GM19452 (cell line): Measurements from ENCODE around the gene ABHD17C.

Experiments
- ATAC-seq: cut with Tn5 transposase; IDR thresholded peaks from one replicate; pipeline ENCODE4 v1.9.1; 2021; ENCODE audit not compliant: unreplicated experiment

Gene ABHD17C

DNA sequence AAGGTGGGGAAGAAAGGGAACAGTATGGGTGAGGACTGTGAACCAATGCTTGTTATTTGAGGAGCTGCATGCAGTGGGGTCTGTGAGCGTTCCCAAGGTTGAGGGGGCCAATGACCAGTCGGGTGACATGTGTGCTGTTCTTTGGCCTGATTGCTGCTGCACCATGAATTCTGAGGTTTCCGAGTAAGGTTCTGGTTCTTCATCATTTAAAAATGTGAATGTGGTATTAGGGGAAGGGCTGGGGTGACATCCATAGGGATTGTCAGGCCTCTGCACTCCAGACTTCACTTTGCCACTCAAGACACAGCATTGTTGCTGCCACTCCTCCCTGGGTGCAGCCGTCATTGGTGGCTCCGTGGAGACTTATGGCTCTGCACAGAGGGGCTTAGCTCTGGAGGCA lies 32.5 kb downstream of the ABHD17C start:
- no peak for ATAC-seq

DNA sequence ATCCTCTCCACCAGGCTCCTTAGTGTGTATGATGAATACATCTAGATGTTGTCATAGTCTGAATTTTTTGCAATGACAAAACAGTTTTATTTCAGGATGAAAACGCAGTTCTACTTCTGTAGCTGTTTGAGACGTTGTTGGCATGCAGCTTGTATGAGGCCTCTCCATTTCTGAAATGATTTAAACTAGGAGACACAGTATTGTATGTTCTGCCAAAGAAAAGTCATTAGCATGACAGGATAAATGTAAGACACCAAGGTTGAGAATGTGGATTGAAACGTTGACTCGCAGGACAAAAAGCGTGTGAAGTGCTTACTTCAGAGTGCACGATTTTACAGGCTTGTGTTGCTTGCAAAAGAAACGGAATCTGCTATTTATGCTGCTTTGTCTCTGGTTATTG lies 35.3 kb downstream of the ABHD17C start:
- ATAC-seq: no peak

DNA sequence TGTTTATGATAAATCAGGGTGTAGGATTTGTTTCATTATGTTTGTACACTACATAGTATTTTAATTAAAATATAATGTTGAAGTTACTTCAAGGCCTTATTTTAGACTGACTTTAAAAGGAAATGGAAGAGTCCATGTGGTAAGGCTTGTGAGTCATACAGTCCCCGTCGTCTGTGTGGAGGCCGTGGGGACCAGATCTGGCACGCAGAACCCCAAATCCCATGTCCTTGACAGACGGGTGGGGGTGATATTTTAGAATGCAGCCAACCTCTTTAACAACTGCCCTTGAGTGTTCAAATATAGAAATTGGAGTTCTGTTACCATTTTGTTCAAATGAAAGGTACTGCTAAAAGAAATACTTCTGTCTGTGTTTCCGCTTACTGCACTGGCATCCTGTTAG lies 35.8 kb downstream of the ABHD17C start:
- ATAC-seq: no peak

DNA sequence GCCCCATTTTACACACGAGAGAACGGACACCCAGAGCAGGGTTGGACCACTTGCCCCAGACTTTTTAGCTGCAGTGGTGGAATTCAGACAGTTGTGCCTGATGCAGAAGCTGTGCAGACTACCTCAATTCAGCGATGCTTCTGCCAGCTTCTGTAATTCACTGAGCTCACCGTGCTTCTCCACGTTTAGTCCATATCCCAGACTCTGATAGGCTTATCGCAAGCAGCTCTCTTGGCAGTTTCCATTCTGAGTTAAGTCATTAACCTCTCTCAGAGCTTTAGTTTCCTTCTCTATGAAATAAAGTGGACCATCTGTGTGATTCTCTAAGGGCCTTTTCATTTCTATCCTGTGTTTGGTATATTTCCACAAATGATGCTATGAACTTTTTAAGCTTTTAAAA lies 37.1 kb downstream of the ABHD17C start:
- no peak for ATAC-seq

DNA sequence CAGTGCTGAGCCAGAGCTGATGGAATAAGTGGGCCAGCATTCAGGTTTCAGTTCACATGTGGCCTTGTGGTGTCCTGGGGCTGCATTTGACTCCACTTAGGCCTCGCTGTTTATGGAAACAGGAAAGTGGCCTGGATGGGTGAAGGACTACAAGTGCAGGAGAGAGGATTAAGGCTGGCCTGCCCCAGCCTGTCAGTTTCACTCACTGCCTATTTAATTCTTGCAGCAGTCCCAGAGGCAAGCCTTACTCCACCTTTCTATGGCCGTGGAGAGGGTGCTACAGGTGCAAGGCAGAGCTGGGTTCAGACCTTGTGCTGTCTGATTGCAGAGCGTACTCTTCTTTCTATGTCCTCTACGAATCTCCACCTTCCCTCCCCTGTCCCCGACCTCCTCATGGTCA lies 37.7 kb downstream of the ABHD17C start:
- no peak for ATAC-seq

DNA sequence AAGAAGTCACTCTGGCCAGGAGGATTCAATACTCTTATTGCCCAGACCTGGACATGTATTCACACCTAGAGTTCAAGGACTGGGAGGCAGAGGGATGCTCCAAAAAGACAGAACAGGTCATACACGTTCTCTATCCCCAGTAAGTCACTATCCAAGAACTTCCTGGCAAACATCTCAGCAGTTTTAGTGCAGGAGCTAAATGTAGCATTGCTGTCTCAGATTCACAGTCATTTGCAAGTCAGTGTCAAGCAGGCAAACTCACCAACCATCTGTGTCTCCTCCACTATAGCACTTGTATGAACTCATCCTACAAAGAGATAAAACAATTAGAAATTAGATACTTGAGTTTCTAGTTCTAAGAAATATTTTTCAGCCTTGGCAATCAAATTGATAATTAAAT lies 38.4 kb downstream of the ABHD17C start:
- no peak for ATAC-seq

DNA sequence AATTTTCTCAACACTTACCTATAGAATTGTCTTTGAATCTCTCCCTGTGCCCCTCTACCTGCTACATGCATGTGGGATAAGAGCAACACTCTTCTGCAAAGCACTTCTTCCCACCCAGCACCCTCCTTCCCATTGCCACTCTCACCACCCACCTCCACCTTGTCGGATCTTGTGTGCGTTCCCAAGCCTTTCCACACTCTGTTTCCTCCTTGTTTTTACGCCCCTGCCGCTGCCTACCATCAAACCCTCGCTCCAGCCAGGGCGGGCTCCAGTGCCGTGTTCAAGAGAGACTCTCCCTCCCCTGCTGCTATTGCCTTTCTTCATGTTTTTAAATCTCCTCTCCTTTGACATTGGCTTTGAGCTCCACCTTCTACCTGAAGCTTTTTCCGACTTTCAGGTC lies 40.2 kb downstream of the ABHD17C start:
- ATAC-seq: no peak

DNA sequence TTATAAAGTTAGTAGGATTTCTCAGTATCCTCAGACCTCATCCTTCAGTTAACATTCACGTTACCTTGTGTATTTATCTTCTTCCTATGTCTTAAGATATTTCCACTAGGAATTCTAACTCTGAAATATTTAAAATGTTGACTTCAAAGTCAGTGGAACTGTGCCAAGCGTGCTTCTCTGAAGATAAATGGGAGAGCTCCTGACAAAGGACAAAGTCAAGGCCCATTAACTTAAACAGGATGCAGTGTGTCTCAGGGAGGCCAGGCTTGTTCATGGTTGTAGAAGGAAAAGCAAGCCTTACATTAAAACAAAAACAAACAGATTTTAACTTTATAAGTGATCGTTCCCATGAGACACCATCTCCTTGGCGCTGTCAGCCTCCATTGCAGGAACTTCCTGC lies 41.5 kb downstream of the ABHD17C start:
- no peak for ATAC-seq

DNA sequence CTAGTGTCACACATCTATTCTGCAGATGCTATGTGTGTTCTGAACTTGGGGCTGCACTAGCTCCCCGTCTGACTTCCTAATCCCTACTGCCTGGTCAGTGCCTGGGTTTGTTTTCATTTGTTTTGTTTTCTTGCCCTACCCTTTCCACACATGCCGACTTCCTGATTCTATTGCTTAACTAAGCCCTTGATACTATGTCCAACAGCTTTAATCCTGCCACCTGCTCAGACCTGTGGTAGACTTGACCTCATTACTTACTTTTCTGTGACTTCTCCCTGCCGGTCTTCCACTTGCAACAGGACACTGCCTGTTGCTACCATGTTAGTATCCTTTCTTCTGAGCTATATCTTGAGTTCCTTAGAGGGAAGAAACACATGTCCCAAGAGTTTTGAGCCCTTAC lies 44.8 kb downstream of the ABHD17C start:
- ATAC-seq: no peak

DNA sequence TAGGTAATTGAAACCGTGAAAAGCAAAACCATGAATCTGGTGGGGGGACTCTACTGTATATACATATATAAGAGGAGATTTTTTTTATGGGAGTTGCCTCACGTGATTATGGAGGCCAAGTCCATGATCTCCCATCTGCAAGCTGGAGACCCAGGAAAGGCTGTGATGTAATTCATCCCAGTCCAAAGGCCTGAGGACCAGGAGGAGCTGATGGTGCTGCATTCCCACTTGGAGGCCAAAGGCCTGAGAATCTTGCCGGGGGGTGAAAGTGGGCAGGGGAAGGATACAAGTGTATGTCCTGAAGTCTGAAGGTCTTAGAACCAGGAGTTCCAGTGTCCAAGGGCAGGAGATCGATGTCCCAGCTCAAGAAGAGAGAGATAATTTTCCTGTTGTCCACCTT lies 47.0 kb downstream of the ABHD17C start:
- no peak for ATAC-seq

DNA sequence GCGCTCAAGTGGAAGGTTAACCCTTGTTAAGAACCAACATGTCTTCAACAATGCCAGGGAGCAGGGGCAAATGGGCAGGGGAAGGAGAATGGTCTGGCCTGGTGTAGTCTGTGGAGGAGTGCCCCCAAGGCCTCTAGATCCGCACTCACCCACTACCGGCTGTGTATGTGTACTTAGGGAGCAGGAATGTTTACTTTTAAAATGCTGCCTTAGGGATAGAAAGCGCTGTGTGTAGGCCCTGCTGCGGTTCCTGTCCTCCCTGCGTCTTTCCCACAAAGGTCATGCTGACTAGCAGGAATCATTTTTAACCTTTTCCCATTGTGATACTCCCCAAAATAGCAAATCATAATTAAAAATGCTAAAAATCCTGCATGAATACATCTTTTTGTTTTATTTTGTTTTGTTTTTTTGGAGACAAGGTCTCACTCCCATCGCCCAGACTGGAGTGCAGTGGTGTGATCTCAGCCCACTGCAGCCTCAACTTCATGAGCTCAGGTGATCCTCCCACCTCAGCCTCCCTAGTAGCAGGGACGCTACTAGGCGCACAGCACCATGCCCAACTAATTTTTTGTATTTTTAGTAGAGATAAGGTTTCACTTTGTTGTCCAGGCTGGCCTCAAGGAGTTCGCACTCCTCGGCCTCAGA lies 48.2 kb downstream of the ABHD17C start:
- ATAC-seq: no peak

DNA sequence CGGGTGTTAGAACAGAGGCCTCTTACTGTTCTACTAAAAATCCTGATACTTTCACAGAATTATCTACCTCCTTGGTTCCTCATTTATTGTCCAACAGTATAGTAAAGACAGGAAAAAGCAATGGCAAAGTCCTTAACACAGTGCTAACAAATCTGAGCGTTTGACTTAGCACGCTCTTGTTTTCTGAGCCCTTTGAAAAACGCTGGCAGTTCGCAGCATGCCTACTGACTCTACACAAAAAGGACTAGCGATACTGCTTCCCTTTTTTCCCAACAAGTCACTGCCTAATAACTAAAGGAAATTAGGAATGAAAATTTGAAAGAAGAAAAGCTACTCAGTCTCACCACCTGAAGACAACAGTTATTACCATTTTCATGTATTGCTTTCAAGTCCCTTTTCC lies 49.3 kb downstream of the ABHD17C start:
- no peak for ATAC-seq

DNA sequence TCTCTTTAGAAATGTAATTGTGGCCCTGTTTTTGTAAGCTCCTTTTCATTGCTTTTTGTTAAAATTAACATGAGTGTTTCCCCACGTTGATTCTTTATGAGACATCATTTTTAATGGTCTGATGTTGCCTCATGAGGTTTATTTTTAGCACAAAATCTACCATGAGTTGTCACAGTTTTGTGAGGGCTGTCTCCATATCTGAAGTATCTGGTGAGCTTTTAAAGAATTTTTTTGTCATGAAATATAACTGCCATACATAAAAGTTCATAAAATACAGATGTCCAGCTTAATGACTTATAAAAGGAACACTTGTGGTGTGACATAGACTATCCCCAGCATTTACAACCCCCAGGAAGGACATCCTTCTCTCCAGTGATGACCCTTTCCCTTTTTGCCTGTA lies 49.7 kb downstream of the ABHD17C start:
- ATAC-seq: no peak

DNA sequence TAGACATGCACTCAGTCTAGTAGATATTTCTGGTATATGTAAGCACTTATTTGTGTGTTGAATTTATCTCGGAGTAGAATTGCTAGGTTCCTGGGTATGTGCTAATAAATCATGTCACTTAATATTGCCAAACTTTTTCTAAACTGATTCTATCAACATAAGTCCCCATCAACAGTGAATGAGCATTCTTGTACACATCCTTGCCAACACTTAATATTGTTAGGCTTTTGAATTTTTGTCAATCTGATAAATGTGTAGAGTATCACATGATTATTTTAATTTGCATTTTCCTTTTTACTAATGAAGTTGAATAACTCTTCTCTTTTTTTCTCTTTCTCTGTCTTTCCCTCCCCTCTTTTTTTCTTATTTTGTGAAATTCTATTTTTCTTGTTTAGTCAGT lies 50.8 kb downstream of the ABHD17C start:
- no peak for ATAC-seq

DNA sequence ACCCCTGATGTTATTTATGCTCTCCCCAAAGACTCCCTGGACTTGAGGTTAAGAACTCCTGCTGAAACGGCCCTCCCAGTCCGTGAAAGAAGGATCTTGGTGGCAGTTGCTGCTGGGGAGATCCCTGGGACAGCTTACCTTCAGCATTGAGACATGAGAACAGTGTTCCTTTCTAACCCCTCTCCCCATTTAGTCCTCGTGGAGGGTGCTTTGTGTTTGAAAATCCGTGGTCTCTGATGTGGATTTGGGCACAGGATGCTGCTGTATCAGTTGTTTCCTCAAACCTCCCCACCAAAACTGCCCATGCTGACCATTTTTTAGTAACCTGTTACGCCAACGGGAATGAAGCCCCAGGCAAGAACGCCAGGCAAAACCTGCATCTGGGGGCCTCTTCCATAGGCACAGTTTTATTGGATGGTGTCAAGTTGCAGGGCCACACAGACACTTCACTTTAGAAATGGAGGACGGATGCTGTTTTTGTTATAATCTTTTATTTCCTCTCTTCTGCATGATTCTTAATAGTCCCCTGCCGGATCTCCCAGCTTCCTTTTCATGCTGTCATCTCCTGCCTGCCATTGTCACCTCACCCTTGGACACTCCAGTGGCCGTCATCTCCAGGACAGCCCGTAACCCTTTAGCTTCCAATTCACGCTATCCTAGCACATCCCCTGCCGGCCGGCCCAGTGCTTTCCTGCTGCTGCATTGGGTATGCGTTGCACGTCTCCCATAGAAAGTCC lies 52.4 kb downstream of the ABHD17C start:
- no peak for ATAC-seq

DNA sequence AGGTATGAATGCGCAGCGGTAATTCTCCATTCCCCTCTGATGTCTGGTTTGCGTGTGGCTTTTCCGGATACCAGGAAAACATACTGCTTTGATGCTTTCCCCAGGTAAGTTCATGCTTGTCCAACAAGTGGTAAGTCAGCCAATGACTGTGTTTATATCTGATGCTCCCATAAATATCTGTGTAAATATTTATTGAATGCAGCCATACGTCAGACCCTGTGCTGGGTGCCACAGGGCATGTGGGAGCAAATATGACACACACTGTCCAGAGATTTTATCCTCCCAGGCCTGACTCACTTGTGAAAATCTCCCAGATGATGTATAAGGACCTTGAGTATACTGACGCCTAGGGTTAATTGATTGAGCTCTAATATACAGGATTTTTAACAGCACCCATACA lies 54.5 kb downstream of the ABHD17C start:
- ATAC-seq: no peak

DNA sequence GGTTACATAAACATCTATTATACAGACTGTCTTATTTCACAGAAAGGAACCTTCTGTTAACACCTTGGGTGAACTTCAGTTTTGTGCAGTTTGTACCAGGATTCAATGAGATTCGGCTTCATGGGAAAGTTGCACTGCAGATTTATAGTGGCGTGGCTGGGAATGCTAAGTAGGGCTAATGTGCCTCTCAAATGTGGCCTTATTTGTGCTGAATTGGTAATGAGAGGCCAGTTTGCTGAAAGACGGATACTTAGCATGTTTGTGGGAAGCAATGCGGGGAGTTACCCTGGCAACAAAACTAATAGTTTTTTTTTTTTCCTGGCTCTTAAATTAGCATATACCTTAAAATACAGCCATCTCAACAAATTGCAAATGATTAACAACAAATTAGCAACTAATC lies 55.5 kb downstream of the ABHD17C start:
- ATAC-seq: no peak

DNA sequence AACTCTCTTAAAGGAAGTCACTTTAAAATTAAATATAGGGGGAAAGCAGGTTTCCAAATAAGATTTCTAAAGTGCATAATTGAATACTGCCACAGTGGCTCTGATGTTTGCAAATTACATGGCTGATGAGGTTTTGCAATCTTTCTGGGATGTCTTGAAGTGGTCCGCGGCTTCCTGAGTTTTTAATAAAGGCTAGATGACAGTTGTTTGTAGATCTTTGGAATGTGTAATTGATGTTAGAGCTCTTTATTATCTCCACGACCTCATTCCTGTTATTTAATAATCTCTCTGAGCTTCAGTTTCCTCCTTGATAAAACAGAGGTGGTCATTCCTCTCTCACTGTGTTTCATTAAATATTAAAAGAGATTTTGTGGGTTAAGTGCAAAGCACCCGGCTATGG lies 57.1 kb downstream of the ABHD17C start:
- no peak for ATAC-seq

DNA sequence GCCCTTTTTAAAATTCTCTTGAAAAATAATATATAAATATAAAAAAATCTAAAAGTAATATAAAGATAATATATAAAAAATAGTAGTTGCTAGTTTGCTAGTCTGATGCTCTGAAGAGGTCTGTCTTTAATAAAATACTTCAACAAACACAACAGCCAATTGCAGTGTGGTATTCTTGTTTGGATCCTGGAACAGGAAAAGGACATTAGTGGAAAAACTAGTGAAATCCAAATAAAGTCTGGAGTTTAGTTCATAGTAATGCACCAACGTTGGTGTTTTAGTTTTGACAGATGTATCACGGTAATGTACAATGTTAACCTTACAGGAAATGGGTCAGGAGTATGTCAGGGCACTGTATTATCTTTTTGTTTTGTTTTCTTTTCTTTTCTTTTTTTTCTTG lies 58.1 kb downstream of the ABHD17C start:
- ATAC-seq: no peak

DNA sequence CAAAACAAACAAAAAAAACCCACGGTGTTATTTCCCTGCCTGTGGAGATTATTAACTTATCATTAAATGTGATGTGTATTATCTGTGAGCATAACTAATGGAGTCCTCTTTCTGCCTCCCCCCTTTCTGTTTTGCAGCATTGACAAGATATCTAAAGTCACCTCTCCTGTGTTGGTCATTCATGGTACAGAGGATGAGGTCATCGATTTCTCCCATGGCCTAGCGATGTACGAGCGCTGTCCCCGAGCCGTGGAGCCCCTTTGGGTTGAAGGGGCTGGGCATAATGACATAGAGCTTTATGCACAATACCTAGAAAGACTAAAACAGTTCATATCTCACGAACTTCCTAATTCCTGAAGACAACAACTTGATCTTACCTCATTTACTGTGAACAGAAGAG lies 58.9 kb downstream of the ABHD17C start:
- ATAC-seq: no peak

DNA sequence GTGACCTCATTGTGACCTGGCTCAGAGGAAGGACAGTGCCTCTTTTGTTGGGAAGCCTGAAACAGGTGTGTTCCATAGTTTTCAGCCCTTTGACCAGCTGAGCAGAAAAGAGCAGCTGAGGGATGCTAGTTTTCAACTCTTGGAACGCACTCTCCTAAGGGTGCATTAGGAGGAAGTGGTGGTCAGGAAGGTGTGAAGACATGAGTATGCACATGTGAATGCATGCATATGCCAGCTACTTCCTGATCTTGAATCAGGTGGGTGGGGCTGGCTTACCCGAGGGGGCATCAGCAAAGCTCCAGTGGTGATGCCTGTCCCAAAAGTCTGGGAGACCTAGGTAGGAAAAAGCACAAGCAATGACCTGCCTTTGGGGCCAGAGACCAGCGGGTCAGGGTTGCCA lies 60.8 kb downstream of the ABHD17C start:
- ATAC-seq: no peak

DNA sequence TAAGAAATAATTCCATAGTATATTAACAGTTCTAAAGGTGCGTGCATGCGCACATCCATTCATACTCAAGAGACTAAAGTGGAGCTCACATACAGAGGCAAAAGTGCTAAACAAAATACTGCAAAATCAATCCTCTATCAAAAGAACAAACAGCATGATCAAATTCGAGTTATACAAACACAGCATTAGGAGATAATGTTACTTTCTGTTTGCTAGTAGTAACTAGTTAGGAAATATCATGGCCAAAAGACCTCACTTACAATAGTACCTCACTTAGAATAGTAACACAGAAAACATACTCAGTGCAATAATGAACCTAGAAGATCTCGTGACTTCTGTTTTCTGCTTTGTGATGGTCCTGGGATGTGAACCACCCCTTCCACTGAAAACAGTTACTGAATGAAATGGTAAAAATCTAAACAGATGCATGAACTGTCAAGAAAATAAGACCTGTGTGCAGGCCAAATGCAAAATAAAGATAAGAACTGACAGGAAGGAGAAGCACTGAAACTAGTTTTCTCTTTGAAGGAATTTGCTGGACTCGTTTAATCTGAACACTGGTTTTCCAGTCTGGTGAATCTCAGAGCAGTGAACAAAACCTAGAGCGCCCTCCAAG lies 63.1 kb downstream of the ABHD17C start:
- ATAC-seq: no peak

DNA sequence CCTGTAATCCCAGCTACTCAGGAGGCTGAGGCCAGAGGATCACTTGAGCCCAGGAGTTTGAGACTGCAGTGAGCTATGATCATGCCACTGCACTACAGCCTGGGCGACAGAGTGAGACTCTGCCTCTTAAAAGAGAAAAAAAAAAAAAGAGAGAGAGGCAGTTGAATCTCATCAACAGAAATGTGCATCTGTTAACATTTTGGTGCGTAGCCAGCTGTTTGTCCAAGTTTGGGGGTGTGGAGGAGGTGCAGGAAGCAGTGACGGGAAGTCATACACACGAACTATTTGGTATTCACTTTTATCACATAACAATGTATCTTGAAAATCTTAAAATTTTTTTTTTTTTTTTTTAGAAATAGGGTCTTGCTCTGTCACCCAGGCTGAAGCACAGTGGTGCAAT lies 65.8 kb downstream of the ABHD17C start:
- no peak for ATAC-seq
